AG04450 (cell line): Measurements from ENCODE around the gene FGF9. TPM values are rescaled to one million over a fixed set of nuclear protein-coding genes. Genes with fewer than 3 reads are reported as not detected.

Source experiments
- CTCF ChIA-PET: fragments of 300-600, 350-600 bp; formaldehyde crosslinking; extraction: SDS; loops from one replicate; lab custom pipeline; 2022; ENCODE audit warnings: antibody characterized with exemption, inconsistent platforms; lab: Charles Lee
- POLR2A ChIA-PET: fragments of 350-600 bp; formaldehyde crosslinking; extraction: SDS; loops from one replicate; lab custom pipeline; 2021; ENCODE audit warnings: antibody characterized with exemption, inconsistent platforms; lab: Yijun Ruan, JAX
- DNase-seq: peaks from one replicate; pipeline ENCODE4 v3.0.0-alpha.2; 2011; ENCODE audit warnings: low read depth, low spot score
- H3K27ac ChIP-seq: one replicate; pipeline ENCODE4 v1.5.1; 2012; ENCODE audit warnings: low read depth, low read length, control low read depth
- H3K27me3 ChIP-seq: one replicate; pipeline ENCODE4 v1.6.0; 2012; ENCODE audit warnings: low read length; ENCODE audit not compliant: control insufficient read depth, insufficient read depth
- H3K4me3 ChIP-seq: 2 replicates; pipeline ENCODE4 v1.5.1; 2011; ENCODE audit warnings: mild to moderate bottlenecking, low read depth, low read length, control low read depth
- H3K9me3 ChIP-seq: 2 replicates; pipeline ENCODE4 v1.5.1; 2012; ENCODE audit warnings: low read length; ENCODE audit not compliant: control insufficient read depth, insufficient read depth
- CTCF ChIP-seq: IDR thresholded peaks from 2 replicates; pipeline ENCODE4 v1.5.1; 2011; ENCODE audit warnings: low read depth, low read length, control low read depth, inconsistent platforms
- polyA plus RNA-seq: library from polyadenylated mRNA; depleted of rRNA; stranded (reverse); fragments of >200 nt; gene quantifications from 2 replicates; pipeline ENCODE4 v1.2.3, GENCODE V29; 2011

FGF9 gene
- polyA plus RNA-seq, 1 experiment = 0.26 TPM

GRCh38 chr13:21677075-21677623 is 6.3 kb downstream of the FGF9 start:
- H3K27ac ChIP-seq = no peak overlapping the region
- ChIA-PET POLR2A (no interaction called here), CTCF (no interaction called here)
- no peak overlapping the region for H3K4me3 ChIP-seq
- H3K27me3 ChIP-seq = peaks cover 44% of the 10 kb centered on the region
- no peaks in the 10 kb centered on the region; the same call in 1 of the 2 replicates for H3K9me3 ChIP-seq
- TF ChIP-seq CTCF = no peak
- DNase-seq = no peak

DNA sequence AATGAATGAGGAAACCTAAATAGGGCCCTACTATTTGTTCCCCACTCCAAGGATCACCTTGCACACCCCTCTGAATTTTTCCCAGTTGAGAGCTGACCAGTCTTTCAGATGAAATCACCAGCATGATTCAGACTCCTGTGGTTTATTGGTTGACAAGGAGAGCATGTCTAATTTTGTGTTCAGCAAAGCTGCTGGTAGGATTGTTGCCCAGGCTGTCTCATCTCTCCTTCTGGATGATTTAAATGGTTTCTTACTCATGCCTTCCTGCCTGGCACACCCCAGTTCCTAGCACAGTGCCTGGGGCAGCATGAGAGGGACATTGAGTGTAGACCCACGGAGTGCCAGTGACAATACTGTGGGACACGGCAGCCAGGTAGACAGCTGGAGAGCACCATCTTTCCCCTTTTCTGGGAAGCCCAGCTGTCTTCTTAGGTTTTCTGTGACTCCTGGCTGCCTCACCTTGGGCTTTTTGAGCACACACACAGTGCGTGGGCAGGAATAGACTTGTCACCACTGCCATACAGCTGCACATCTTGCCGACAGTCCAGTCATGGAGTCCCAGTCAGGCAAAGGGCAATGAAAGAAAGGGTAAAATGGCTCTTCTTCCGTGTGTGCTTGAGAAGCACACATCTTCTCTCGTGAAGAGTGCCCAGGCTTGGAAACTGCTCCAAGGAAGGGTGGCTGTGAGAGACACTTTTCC is 12.3 kb downstream of the FGF9 start:
- Histone ChIP-seq H3K4me3 (no peak overlapping the region), H3K27ac (no peak overlapping the region), H3K27me3 (no peaks in the 10 kb centered on the region), H3K9me3 (no peaks in the 10 kb centered on the region)
- ChIA-PET POLR2A (no interaction called here), CTCF (interaction anchor here (0.8 kb wide), 1 partner anchor 125 kb away, joined by 3 read pairs; no protein-coding TSS in a partner anchor)
- TF ChIP-seq CTCF = no peak
- peak; percentile 39 for DNase-seq

DNA sequence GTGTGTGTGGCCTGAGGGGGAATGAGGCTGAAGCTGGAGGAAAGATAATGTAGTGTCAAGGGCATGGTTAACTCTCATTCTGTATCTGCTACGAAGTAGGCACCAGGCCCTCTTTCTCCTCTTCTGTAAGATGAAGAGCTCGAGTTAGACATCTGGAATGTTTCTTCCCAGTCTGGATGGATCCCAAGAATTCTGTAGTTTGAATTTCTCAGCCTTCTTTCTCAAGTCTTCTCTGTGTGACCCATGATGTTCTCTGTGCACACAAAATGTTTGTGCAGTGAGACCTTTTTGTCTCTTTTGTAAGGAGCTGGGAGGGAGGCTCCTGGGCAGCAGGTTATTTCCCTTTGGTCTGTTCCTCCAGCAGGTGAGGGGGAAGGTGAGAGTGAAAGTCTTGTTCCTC is 13.7 kb downstream of the FGF9 start:
- no peak for DNase-seq
- H3K9me3 ChIP-seq = no peaks in the 10 kb centered on the region
- H3K27me3 ChIP-seq = peaks cover 2% of the 10 kb centered on the region
- no peak overlapping the region for H3K4me3 ChIP-seq
- CTCF ChIA-PET = no interaction called here
- H3K27ac ChIP-seq = no peak overlapping the region
- TF ChIP-seq CTCF = no peak
- POLR2A ChIA-PET = no interaction called here

GRCh38 chr13:21685485-21686064 is 14.7 kb downstream of the FGF9 start:
- no peak overlapping the region for H3K4me3 ChIP-seq
- ChIA-PET POLR2A (no interaction called here), CTCF (no interaction called here)
- DNase-seq = no peak
- no peak overlapping the region for H3K27ac ChIP-seq
- H3K9me3 ChIP-seq = no peaks in the 10 kb centered on the region
- no peak for TF ChIP-seq CTCF
- H3K27me3 ChIP-seq = peaks cover 5% of the 10 kb centered on the region

DNA sequence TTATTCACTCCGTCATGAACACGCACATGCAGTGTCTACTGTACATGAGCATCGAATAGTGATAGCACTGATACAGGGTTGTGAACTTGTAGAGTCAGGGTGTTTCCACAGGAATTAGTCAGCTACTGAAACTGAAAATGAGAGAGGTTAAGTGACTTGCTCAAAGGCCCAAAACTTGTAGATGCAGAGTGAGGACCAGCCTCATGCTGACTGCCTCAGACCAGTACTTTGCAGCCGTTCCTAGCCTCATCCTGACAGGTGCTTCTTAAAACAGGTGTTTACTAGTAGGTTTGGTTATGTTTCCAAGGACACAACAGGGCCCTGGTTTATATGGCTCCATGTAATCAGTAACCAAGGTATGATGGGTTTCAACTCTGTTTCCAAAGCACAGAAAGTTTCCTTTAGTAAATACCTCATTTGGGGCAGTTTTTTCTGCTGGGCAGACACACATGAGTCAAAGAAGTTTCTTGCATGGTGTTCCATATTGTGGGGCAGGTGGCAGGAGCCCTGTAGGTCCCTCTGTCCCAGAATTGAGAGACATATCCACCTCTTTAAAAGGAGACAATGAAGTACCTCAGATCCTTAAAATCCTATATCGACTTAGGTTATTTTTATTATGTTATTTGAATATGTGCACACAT is 16.0 kb downstream of the FGF9 start:
- H3K4me3 ChIP-seq = no peak overlapping the region
- DNase-seq = no peak
- H3K27ac ChIP-seq = no peak overlapping the region
- POLR2A ChIA-PET = no interaction called here
- no peaks in the 10 kb centered on the region for H3K9me3 ChIP-seq
- peaks cover 10% of the 10 kb centered on the region for H3K27me3 ChIP-seq
- no peak for TF ChIP-seq CTCF
- CTCF ChIA-PET = no interaction called here
